ENCODE data around the gene NPAS1. TPM values are rescaled to one million over a fixed set of nuclear protein-coding genes. Genes with fewer than 3 reads are reported as not detected.

The NPAS1 gene
- total and polyA plus RNA-seq, 2 of the 8 experiments (the other 6 are each of a cell fraction or from before 2014, with no cell fraction given), result 9.9 to 13.9 TPM

- Histone ChIP-seq H2BK120ac (replicated peaks; ENCODE audit: low read depth, low read length) (no peak overlapping the region), H3K4me1 (replicated peaks in 1 of 4; ENCODE audit: control insufficient read depth in 3 of 4, insufficient read depth in 4 of 4, low read length in 3 of 4) (peaks cover 0 to 3% (median 0%) of the 10 kb centered on the region in 4 experiments; a peak in 1 of 7 replicates), H3K79me2 (ENCODE audit: control insufficient read depth in 1 of 2, insufficient read depth in 2 of 2, low read length in 2 of 2) (no peaks in the 10 kb centered on the region), H3K27ac (ENCODE audit: low read depth, low read length) (no peak overlapping the region), H3K14ac (ENCODE audit: insufficient read length) (no peak overlapping the region), H3K27me3 (replicated peaks in 1 of 4; ENCODE audit: control insufficient read depth in 3 of 4, extremely low read depth in 1 of 4, insufficient read depth in 3 of 4, low read length in 3 of 4) (no peaks in the 10 kb centered on the region), H2BK15ac (ENCODE audit: low read length) (peak overlapping the region; percentile 55; the same call in 1 of the 2 replicates), H3K4me2 (ENCODE audit: insufficient read depth in 1 of 2, low read depth in 2 of 2, low read length in 2 of 2) (no peak overlapping the region), H2AK5ac (ENCODE audit: low read depth, low read length) (no peak overlapping the region), H3K4ac (replicated peaks; ENCODE audit: insufficient read length, low read depth, low read length) (no peak overlapping the region), H3K23me2 (ENCODE audit: low read depth, low read length) (no peaks in the 10 kb centered on the region), H3K18ac (ENCODE audit: extremely low read depth, low read length) (no peak overlapping the region), H4K5ac (ENCODE audit: insufficient read length, low read depth, low read length) (no peak overlapping the region), H3K9ac (replicated peaks in 1 of 4; ENCODE audit: extremely low read depth in 1 of 4, low read depth in 3 of 4, low read length in 3 of 4) (no peak overlapping the region), H4K8ac (ENCODE audit: extremely low read depth, insufficient read depth, low read length) (no peak overlapping the region), H2BK5ac (ENCODE audit: low read depth, low read length) (0 out of 2 replicates have a peak overlapping the region, but pooled peaks have one; percentile 46), H2AFZ (ENCODE audit: low read length) (0 out of 2 replicates have a peak overlapping the region, but pooled peaks have one; percentile 31), H3K36me3 (ENCODE audit: control insufficient read depth in 2 of 4, insufficient read depth in 4 of 4, low read length in 3 of 4) (no peaks in the 10 kb centered on the region), H2BK20ac (ENCODE audit: low read length) (peak overlapping the region; percentile 48; the same call in 1 of the 2 replicates), H3K79me1 (ENCODE audit: low read depth, low read length) (no peaks in the 10 kb centered on the region), H3K9me3 (ENCODE audit: insufficient read depth in 2 of 2, low read depth in 1 of 2, low read length in 1 of 2) (no peaks in the 10 kb centered on the region), H3K56ac (replicated peaks; ENCODE audit: insufficient read length, low read depth, low read length) (no peak overlapping the region), H3K4me3 (ENCODE audit: extremely low read depth in 1 of 4, insufficient read depth in 2 of 4, low read depth in 3 of 4, low read length in 4 of 4) (no peak overlapping the region), H4K20me1 (replicated peaks in 1 of 2; ENCODE audit: control insufficient read depth in 1 of 2, insufficient read depth in 2 of 2, low read length in 2 of 2) (no peaks in the 10 kb centered on the region), H4K91ac (replicated peaks; ENCODE audit: insufficient read length, low read length) (no peak overlapping the region), H3K23ac (ENCODE audit: insufficient read length) (no peak overlapping the region), H2BK12ac (ENCODE audit: low read depth, low read length) (peak overlapping the region; percentile 96; the same call in 1 of the 2 replicates)
- ChIA-PET CTCF (ENCODE audit: partially characterized antibody) (interaction anchor here (0.6 to 5.9 kb wide), 44 partner anchors 10 to 1011 kb away, joined by 3 to 48 read pairs (median 5); no protein-coding TSS in a partner anchor), POLR2A (ENCODE audit: partially characterized antibody) (interaction anchor here (0.6 to 2.4 kb wide), 10 partner anchors 11 to 214 kb away, joined by 3 to 10 read pairs (median 4); no protein-coding TSS in a partner anchor)
- DNase-seq (ENCODE audit: low read depth in 1 of 2, low spot score in 2 of 2) (no peak), FAIRE-seq (no peak)
- TF ChIP-seq CEBPB (IDR thresholded peaks at IDR 0.05; ENCODE audit: low read depth, low read length) (no peak), POLR2AphosphoS5 (IDR thresholded peaks at IDR 0.05; ENCODE audit: low read depth, low read length) (0 out of 2 replicates have a peak, but pooled peaks have one; percentile 23)
- WGBS, 2 experiments (ENCODE audit: extremely low coverage in 1 of 2, insufficient coverage in 1 of 2, insufficient read length in 1 of 2, insufficient replicate concordance in 2 of 2, low coverage in 1 of 2, low lambda C conversion rate in 2 of 2, missing lambda C conversion rate in 1 of 2), result 49% methylated on average over 8 of the region's 8 CpGs; no CpG with 5 or more reads in 1 of the 2 experiments
These were observed 7.0 kb upstream of the NPAS1 start for GRCh38 chr19:47012617-47013016.
